Measurements from ENCODE around the gene CFAP20.

The CFAP20 gene

DNA sequence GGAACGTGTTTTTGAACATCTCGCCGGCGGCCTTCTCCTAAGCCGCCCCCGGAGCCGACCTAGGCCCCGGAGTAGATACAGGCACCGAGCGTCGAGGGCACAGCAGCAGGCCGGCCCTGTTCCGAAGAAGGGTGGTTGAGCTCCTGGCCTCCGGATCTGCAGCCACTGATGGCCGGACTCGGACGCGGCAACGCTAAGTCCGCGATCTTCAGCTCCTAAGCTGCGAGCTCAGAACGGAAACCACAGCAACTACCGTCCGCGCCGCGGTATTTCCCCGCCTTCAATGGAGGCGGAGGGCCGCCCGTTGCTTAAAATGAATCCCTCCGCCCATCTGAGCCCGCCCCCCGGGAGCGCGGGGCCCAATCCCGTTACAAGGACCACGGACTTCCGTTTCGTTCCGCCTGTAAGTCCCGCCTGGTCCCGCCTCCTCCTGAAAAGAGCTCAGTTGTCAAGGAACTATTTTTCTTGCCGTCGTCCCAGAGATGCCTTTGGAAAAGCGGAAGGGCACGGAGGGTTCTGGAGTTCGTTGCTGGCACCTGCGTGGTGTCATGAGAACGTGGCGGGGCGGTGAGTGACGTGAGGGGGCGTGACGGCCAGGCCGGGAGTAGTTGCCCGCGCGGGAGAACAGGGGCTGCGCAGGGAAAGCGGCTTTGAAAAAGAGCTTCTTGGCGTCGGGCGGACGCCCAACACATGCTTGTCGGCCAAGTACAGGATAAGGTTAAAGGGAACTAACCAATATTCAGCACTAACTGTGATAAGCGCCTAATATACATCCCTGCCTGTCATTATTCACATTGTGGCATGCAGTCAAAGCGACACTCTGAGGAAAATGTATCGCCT, at the start of gene CFAP20:
TSS of gene CFAP20 (minus strand) at position 285 of the 840 bp plus-strand sequence. CDS start at position 19, 266 bp downstream.
- peak; percentile 100 for DNase-seq

DNA sequence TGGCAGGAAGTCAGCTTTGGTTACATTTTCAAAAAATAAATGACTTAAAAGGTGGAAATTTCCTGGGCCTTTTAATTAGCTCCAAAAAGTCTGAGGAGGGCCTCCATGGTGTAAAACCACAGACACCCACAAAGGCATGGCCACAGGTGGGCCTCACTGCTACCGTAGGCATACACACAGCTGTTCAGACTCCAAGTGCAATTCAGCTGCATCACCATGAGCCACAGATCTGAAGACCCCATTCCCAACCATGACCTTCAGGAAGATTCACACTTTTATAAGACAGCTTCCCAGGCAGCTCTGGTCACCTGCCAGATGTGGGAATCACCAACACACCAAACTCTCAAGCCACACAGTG, 48.2 kb upstream of the CFAP20 start:
- DNase-seq: no peak

GRCh38 chr16:58176608-58177352, 47.6 kb upstream of the CFAP20 start:
- DNase-seq: no peak

DNA sequence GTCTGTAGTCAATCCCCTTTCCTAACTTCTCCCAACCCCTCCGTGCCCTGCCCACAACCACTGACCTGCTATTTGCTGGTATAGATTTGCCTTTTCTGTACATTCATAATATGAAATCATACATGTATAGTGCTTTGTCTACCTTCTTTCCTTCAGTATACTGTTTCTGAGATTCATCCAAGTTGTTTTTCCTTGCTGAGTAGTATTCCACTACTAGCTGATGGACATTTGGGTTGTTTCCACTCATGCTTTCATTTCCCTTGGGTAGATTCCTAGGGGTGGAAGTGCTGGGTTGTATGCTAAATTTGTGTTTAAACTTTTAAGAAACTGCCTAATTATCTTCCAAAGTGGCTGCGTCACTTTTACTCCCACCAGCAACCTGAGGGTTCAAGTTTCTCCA, 41.0 kb upstream of the CFAP20 start:
- no peak for DNase-seq

GRCh38 chr16:58160855-58161254, 31.7 kb upstream of the CFAP20 start:
- no peak for DNase-seq

- DNase-seq: no peak
Measured at GRCh38 chr16:58158725-58159124, 29.5 kb upstream of the CFAP20 start.

DNA sequence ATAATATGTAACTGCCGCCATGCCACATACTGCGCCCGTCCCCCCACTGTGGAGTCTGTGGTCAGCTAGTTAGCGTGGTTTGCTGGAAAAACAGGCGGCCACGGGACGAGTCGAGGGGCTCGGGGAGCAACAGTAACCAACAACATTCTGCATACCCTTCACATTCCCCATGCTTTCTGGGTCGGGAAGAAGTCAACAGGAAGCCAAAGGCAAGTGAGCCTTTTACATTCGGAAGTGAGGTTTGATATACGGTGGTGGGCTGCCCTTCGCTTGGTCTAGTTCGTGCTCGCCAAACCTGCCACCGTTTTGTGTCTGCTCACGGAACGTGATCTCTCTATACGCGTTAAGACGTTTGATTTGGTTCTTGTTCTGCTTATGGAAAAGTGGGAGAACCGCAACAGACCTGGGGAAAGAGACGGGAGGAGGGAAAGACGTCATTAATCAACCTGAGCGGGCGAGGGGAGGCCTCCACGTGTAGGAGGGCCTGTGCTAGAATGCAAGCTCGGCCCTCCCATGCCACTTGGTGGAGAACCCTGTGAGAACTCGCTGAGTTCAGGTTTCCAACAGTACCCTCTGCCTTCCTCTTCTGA, 28.9 kb upstream of the CFAP20 start:
- DNase-seq: no peak

DNA sequence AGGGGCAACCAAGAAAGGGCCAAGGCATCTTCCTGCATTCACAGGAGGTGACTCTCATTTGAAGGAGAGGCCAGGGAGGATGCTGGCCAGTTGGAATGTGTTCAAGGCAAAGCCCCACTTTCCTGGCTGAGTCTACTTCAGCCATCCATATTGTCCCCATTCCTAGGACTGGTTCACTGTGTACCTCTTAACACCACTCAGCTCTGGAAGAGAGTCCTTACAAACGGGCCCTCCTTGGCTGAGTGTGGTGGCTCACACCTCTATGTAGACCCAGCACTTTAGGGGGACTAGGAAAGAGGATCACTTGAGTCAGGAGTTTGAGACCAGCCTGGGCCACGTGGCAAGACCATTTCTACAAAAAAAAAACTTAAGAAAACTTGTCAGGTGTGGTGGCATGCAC, 28.1 kb upstream of the CFAP20 start:
- DNase-seq: no peak

- no peak for DNase-seq
Measured at GRCh38 chr16:58155839-58156238, 26.7 kb upstream of the CFAP20 start.

DNA sequence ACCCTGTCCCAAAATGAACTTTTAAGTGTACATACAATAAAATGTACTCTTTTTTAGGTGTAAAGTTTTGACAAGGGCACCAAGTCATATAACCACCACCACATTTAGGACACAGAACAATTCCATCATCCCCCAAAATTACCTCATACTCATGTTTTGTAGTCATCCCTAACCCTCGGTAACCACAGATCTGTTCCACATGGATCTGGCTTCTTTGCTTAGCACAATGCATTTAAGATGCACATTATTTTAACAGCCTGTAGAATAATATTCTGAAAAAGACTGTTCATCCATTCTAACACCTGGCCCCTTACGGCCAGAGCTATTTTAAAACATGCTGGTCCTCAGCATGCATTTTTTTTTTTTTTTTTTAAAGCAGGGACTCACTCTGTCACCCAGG, 25.2 kb upstream of the CFAP20 start:
- DNase-seq: no peak

- DNase-seq: no peak
Measured at GRCh38 chr16:58152246-58152868, 23.2 kb upstream of the CFAP20 start.

GRCh38 chr16:58148526-58148925, 19.3 kb upstream of the CFAP20 start:
- no peak for DNase-seq

GRCh38 chr16:58148099-58148498, 18.9 kb upstream of the CFAP20 start:
- DNase-seq: no peak

DNA sequence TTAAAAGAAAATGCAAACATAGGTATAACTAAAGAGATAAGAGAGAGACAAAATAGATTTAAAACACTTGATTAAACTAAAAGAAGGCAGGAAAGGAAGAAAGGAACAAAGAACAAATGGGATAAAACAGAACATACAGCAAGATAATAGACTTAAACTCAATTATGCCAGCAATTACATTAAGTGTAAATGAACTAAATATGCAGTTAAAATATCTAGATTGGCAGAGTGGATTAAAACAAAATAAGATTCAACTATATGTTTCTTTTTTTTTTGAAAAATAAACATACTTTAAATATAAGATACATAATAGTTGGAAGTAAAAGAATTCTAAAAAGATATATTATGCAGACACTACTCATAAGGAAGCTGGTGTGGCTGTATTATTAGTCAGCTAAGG, 9.7 kb upstream of the CFAP20 start:
- DNase-seq: no peak

- no peak for DNase-seq
Measured at GRCh38 chr16:58137581-58137980, 8.4 kb upstream of the CFAP20 start.

- DNase-seq: no peak
Measured at GRCh38 chr16:58128711-58129096, 477 bp downstream of the CFAP20 start.

GRCh38 chr16:58128181-58128631, 975 bp downstream of the CFAP20 start:
- DNase-seq: no peak

DNA sequence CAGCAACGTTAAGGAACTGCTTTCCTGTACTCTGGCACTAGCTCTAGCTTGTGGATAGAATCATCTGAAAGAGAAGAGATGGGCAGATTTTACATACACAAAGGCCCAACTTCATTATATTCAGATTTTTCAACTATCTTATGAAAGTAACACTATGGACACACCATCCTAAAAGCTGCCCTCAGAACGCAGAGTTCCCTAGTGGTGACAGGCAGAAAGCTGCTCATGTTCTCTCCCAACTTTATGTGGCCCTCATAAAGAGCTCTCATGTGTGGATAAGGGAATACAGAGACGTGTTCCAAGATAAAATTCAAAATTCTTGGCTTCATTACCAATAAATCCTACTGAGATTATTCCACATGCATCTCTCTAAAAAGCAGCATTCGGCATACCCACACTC, 1.5 kb downstream of the CFAP20 start:
- DNase-seq: no peak

- DNase-seq: no peak
Measured at GRCh38 chr16:58127033-58127556, 2.1 kb downstream of the CFAP20 start.

DNA sequence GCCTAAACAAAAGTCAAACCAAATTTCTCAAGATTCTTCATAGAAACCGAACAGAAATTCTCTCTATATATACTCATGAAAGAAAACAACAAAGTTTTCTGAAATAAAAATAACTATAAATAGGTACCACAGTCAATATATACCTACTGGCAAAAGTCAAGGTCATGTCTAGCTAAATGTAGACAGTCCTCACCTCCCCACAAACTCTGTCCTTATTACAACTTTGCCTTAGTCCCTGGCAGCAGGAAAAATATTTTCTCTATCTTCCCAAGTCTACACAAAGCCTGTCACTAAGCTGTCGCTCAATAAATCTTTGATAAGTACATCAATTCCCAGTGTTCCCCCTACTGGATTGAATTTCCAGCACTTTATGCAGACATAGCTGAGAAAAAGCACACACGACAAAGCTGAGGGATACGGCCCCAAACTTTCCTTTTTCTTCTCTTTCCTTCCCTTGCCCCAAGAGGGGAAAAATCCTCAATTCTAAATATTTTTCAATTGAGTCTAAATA, 2.7 kb downstream of the CFAP20 start:
- no peak for DNase-seq

DNA sequence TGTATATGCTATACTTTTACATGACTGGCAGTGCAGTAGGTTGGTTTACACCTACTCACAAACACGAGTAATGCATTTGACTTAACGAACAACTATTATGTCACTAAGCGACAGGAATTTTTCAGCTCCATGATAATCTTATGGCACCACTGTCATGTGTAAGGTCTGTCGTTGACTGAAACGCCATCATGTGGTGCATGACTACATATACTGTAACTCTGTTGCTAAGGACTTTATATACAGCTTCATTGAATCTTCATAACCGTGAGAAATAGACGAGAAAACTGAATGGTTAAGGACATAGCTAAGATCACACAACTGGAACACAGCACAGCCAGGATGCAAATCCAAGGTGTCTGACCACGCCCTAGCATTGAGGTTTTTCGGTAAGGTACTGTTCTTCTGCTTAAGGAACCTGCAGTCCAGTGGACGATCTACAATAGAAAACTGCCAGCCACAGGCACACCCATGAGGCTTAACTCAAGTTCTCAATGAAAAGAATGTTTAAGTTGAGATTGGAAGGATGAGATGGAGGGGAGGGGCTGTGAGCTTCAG, 3.3 kb downstream of the CFAP20 start:
- DNase-seq: no peak

GRCh38 chr16:58125041-58125440, 4.1 kb downstream of the CFAP20 start:
- no peak for DNase-seq

DNA sequence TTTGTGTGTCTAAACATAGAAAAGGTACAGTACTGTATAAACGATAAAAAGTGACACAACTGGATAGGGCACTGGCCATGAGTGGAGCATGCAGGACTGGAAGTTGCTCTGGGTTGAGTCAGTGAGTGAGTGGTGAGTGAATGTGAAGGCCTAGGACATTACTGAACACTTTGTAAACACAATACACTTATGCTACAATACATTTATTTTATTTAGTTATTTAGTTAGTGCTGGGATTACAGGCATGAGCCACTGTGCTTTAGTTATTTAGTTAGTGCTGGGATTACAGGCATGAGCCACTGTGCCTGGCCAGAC, 4.6 kb downstream of the CFAP20 start:
- DNase-seq: no peak

Data from NCI-H2171 (cell line).